ENCODE measurements around the gene CTNNA3.

Gene CTNNA3

DNA sequence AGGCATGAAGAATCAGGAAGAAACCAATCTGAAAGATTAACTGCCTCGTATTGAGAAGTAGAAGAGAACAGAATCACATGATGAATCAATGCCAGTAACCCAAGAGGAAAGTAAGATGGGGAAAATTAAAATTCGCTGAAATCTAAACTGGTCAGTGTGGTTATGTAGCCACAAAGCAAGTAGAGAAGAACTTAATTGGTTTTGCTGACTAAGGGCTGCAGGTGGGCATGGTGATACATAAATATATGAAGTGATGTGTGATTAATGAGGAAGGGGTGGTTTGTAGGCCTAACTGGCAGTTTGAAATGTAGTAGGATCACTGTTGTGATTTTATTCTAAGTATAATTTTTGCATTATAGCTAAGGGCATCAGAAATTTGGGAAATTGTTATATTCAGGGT is 853.6 kb downstream of the CTNNA3 start:
- no peak for DNase-seq

DNA sequence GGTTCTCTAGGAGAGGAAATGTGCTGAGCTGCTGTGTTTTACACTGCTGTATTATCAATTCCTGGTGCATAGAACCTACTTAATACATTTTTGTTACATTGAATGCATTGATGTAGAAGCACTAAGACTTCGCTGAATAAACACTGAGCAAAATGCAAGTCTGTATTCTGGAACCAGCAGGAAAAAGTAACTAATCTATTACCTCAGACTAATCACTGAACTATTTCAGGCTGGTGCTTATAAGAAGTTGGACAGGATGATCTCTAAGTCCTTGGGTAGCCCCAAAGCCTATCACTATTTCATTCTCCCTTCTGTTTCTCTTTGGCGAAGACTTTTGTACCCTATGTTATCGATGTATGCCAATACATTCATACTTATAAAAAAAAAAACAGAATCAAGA is 857.3 kb downstream of the CTNNA3 start:
- no peak for DNase-seq

DNA sequence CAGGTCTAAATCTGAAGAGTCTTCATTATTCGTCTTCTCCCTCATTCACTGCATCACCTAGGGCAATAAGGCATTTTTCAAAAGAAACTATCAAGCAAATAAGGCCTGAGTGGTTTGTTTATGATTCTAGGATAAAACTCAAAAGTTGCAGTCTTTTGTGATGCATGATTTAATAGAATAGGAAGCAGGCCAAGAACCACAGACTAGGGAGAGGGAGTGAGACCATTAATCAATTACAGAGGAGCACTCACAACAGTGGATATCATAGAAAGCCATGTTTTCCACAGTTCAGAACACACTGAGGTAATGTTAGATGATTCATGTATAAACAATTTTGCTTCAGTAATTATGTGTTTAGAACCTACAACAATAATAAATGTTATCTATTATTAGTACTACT is 858.0 kb downstream of the CTNNA3 start:
- no peak for DNase-seq

DNA sequence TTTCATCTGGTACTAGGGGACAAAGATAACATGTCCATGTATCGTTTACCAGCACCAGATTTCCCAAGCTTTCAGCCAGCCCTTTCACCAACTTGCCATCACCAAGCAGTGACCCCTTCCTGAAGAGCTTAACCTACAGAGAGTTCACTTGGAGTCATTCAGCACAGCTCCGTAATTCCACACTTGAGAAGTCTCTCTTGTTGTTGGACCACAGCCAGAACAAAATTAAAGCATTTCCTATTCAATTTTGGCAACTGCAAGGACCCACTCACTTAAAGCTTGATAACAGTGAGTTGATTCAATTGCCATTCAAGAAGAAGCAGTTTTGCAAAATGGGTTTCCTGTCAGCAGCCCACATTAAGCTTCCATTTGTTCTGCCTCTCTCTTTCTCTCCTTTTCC is 858.7 kb downstream of the CTNNA3 start:
- no peak for DNase-seq

DNA sequence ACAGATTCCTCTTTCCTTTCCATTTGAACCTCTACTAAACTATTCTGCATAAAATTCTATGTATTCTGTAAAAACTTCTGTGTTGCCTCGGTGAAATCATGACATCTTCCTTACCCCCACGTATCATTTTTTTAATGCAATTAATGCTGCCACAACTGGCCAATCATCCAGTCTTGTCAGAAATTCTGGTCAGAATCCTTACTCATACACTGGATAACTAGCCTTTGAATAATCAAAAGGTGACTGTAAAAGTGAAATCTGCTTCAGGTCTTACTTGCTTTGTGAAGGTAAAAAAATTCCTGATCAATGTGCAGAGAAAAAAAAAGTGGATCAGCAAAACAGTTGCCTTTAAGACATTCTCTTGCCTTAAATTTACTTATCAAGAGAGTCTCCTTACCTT is 859.2 kb downstream of the CTNNA3 start:
- no peak for DNase-seq

DNA sequence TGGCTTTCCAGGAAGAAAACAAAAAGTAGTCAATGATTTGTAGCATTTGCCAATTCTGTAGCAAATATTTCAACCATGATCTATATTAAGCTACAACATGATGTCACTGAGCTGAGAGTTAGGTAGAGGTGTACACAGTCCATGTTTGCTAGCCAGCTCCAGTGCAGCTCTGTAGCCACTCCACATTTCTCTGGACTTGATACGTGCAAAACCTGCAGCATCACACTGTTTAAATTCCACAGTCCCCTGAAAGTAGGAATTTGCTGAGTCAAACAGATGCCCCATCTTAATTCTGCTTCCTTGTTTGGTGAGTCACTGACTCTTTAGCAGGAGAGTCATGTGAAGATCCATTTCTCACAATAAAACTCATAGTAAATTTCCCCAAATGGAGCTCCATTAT is 859.9 kb downstream of the CTNNA3 start:
- no peak for DNase-seq

DNA sequence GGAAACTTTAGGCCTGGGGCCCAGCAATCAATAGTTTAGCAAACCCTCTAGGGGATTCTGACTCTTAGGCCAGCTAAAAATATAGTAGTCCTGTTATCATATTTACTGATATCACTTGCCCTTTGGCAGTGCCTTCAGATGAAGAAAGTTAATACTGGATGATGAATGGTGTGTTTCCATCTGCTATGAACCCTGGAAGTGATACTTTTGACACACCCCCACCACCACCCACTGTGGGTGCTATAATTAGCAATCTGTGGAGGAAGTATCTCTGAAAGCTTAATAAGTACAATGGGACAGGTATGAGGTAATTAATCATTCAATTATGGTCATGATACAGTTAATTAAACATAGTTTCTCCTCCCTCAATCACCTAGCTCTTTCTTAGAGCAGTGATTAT is 860.6 kb downstream of the CTNNA3 start:
- DNase-seq = no peak

DNA sequence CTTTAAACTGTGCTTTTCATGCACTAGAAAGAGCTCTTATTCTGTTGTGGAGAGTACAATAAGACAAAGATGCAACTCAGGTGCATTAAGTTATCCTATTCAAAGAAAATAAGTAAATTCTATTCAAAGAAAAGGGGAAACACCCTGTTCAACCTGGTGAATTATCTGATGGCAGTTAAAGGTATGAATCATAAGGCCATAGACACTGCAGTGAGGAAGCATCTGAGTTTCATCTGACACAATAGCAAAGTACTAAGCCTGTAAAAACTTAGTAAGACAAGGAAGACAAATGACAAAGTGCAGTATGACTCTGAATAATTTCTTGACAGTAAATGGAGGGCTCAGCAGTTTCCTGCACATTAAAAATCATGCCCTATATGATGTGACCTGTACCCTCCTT is 861.2 kb downstream of the CTNNA3 start:
- DNase-seq = no peak

DNA sequence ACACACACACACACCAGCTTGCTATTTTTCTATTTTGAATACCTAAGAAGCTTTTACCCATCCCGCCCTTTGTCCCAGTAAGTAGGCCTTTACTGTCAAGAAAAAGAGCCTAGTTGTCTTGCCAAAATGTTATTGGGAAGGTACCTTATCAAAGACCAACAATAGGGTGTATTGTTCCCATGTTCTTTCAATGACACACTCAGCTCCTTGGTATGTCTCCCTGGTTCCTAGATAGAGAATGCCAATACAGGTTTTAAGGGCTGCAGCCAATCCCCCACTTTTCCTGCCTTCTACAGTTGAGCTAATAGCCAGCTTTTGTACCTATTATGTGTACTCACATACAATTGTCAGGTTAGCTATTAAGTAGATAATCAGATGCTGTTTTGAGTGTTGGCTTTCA is 862.1 kb downstream of the CTNNA3 start:
- no peak for DNase-seq

DNA sequence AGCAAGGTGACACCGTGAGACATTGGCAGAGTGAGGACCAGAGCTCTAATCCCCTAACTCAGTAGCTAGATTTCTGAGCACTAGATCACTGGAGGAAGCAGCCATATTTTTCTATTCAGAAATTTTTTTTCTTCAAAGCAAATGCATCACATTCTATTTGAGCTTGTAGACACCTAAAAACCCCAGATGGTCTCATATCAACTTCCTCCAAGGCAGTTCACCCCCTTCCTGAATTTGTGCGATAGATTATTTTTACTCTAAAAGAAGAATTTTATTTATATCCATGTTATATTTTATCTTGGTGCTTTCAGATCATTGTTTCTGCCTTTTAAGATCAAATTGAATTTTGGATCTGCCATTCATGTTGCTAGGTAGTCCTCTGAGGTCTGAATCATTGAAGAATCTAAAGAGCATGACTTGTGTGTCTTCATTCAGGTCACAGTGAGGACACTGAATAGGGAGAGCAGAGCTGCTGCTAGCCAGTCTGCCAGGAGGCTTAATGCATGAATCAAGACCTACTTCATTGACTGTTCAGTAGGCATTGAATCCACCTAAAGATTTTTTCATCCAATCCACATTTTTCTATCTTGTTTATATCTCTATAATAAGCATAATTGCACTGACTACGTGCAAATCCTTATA is 863.1 kb downstream of the CTNNA3 start:
- no peak for DNase-seq

DNA sequence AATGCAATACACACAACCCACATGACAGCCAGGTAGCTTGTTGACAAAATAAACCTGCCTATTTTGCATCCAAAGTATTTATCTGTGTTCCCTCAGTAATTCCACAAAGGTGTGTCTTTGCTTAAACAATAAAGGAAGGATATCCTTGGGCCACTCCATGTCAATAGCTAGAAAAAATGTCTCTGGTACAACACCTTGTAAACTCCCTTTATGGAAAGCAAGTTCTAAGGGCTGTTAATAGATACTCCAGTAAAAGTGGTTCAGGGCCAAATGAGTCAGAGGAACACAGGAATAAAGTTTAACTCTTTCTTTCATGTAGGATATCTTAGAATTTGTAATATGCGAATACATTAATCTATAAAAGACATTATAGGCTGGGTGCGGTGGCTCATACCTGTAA is 867.0 kb downstream of the CTNNA3 start:
- no peak for DNase-seq

DNA sequence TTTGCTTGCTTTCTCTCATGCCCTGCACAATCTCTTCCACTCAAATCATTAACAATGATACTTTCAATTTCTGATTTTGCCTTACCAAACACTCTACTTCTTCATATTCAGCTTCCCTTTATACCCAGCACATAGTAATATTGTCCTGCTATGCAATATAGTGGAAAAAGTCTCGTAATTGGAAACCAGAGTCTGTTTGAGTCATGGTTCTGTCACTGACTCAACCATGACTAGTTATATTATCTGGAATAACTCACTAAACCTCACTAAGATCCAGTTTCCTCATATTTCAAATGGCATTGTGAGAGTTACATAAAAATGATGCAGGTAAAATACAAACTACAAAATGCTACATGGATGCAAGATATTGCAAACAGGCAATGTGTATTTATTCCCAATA is 868.6 kb downstream of the CTNNA3 start:
- no peak for DNase-seq

DNA sequence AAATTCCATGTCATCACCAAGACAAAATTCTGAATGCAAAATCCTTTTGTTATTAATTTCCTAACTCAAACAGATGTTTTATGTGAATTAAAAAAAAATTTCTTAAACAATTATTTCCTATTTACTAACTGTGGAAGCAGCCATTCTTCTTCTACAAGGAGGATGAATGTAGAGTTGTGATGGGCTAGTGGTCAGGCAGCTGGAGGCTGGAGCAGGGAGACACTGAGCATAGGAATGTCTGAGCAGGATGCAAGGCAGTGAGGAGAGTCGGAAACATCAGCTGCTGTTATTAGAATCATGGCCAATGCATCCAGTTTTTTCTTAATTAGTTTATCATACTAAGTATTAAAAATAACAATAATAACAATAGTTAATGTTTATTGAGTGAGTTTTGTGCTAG is 872.7 kb downstream of the CTNNA3 start:
- no peak for DNase-seq

DNA sequence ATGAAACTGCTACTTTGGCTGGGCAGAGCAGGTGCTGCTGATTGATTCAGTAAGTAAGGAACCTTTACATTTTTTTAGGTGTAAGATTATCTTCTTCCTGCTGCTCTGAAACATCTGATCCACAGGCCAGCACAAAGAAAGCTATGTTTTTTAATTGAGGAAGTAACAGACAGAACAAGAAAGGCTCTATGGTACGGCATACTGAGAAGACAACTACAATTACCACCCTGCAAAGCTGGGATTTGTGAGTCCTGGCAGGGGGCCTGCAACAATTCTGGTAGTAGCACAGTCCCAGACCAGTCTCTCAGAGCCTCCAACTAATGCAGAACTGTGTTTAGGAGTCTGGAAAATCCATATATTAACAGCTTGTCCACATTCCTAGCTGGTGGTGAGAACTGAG is 873.2 kb downstream of the CTNNA3 start:
- DNase-seq = no peak

DNA sequence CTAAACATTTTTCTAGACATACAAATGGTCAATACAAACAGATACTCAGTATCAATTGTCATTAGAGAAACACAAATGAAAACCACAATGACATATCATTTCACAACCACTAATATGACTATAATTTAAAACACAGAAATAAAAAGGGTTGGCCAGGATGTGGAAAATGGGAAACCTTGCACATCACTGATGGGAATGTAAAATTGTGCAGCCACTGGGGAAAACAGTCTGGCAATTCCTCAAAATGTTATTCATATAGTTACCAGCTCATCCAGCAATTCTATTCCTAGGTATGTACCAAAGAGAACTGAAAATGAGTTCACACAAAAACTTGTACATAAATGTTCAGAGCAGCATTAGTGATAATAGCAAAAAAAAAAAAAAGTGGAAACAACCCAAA is 876.3 kb downstream of the CTNNA3 start:
- DNase-seq = no peak

DNA sequence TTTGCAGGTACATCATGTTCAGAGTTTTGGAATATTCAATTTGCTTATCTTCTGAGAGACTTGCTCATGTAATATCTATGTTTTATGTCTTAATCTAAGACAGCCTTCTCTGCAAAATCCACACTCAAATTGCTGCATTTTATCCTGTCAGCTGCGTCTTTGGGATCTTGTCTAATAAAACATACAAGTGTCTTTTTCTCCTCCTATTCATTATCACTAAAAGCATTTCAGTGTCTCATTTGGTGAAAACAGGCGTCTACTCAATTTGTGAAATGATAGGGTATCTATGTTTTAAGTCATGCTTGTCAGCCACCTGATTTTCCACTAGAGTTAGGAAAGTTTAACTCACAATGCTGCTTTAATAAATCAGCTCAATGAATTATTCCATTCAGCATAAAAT is 882.9 kb downstream of the CTNNA3 start:
- no peak for DNase-seq

DNA sequence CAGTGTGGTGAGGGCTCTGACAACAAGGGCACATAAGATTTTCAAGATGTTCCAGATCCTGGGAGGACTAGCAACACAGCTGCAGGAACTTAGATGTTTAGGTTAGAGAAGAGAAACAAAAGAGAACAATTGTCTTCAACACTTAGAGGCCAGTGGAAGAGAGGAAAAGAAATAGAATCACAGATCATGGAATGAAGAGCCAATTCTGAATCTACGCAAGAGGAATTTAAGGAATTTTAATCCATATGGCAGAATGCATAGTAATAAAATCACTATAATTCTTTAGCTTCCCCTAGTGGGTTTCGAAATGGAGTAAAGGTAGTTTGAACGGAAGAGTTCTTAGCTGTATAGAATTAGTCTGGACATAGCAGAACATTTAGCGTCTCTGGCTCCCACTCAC is 884.8 kb downstream of the CTNNA3 start:
- DNase-seq = no peak

DNA sequence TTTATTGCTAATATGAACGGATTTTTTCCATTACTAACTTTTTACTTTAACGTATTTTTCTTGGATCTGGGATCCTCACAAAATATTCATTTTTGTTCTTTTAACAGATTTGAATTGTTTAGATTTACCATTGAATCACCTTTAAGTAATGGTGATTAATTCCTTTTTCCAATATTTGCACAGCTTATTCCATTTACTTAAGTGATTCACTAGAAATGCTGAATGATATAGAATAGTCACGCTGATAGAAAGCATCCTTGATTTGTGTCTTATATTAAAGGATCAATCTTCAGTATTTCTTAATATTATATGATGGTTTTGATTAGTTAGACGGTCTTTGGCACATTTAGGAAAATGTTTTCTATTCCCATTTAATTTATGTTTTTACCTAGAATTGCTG is 886.6 kb downstream of the CTNNA3 start:
- DNase-seq = no peak

DNA sequence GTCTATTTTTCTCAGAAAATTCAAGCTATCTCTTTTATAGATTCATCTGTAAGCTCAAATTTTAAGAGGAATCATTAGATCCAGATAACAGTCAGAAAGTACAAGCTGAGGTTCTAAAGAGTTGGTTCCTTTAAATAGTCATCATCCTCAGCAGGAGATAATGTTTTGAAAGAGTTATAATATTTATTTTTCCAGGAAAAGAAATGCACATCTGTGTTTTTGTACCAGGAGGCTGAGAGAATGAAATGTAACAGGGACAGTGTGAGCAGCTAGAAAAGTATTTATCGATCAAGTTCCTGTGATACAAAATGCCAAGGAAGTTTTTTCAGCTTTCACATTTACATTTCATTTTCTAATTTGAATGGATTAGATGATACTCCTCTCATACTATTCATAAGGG is 890.4 kb downstream of the CTNNA3 start:
- no peak for DNase-seq

DNA sequence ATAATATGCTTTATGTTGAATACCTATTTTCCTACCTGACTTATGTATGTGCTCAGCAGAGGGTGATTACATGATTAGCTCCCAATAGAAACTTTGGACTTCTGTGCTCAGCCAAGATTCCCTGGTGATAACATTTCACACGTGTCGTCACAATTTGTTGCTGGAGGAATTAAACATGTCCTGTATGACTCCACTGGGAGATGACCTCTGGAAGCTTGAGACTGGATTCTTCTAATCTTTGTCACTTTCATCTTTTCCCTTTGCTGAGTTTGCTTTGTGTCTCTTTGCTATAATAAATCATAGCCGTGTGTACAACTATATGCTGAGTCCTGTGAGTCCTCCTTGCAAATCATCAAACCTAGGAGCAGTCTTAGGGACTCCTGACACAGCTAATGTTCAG is 891.0 kb downstream of the CTNNA3 start:
- DNase-seq = no peak

DNA sequence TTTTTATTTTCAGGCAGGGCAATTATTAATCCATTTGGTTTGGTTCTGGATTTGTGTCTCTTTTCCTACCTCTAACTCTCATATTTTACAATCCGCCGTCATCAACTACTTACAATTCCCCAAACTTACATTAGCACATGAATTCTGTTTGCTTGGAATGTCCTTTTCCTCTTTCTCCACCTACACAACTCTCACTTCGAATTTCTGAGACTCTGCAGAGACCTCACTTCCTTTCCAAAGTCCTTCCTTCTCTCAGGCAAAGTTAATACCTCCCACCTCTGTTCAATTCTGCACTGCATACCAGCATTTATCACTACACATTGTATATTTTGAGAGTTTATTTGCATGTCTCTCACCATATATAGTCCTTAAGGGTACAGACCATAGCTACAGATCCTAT is 892.8 kb downstream of the CTNNA3 start:
- no peak for DNase-seq

DNA sequence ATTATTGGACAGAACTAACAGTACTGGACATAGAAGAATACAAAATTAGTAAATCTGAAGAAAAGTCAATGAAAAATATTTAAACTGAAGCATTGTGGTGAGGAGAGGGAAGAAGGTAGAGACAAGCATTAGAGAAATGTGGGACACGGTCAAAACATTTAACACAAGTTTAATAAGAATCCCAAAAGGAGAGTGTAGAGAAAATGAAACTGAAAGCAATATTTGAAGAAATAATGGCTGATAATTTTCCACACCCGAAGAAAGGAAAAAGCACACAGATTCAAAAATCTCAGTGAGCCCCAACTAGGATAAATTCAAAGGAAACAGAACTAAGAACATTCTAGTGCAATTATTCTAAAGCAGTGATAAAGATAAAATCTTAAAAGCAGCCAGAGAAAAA is 896.5 kb downstream of the CTNNA3 start:
- DNase-seq = no peak

DNA sequence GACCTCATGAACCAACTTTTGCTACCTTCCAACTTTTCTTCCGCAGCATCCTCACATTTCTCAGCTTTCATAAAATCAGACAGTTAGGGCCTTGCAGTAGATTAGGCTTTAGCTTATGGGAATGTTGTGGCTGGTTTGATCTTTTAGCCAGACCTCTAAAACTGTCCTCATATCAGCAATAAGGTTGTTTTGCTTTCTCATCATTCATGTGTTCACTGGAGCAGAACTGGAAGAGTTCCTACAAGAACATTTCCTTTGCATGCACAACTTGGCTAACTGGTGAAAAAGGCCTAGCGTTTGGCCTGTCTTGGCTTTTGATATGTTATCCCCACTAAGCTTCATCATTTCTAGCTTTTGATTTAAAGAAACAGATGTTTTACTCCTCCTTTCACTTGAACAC is 900.1 kb downstream of the CTNNA3 start:
- DNase-seq = no peak

DNA sequence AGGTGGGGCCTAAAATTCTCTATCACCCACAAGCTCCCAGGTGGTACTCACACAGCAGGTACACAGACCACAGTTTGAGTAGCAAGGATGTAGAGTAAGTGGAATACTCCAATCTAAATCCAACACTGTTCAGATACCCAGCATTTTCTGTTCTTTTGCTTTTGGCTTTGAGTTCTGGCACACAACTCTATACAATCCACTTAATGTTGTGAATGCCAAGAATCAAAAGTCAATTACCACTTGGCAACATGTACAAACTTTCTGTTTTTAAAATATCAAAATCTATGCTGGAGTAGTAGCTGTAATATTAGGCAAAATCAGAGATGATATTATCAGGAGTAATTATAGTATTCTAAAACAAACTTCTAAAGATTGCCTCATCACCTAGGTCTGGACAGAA is 903.6 kb downstream of the CTNNA3 start:
- no peak for DNase-seq

DNA sequence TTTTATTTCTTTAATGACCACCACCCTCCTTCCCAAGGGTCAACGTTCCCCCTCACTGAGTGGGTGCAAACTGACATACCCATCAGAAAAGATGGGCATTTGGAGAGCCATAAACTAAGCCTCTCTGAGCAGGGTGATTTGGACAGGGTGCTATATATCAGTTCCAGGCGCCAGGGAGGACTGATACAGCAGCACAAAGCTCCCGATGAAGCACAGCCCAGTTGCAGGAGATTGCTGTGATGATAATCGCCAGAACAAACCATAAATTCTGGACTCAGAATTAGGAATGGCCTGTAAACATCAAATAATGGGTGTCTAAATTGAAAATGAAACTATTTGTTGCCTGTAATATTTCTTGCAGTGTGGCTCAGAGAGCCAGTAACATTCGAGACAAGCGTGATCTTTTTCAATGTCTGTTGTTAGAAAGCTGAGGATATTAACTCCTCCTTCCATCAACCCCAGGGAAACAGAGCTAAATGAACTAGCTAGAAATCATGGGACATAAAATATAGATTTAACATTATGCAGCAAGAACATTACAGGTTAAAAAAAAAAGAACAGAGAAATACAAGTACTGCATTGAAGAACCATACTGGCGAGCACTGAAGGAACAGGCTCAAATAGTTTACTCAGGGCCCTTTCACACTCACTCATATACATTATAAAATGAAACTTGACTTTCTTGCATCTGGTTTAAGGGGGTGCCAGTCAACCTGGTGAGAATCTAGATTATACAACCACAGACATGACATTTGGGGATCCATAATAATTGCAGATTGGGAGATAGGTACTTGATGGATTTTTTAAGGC is 907.6 kb downstream of the CTNNA3 start:
- no peak for DNase-seq
